IMR-90 (cell line): Measurements from ENCODE around the gene PDGFD. TPM values are rescaled to one million over a fixed set of nuclear protein-coding genes. Genes with fewer than 3 reads are reported as not detected.

Experiments used
- ATAC-seq: fragments of 200-7000 bp; cut with Tn5 transposase; 2 replicates; pipeline ENCODE4 v1.9.1; 2020; ENCODE audit warnings: low read depth, mild to moderate bottlenecking, moderate library complexity
- BruUV-seq: library from RNA; stranded (reverse); fragments of 400-500 nt; replicated peaks from 2 replicates; lab custom pipeline; 2021; lab: Mats Ljungman, UMichigan
- CTCF ChIA-PET: fragments of 300-600 bp; formaldehyde crosslinking; extraction: SDS; loops from one replicate; lab custom pipeline; 2021; ENCODE audit warnings: antibody characterized with exemption; lab: Yijun Ruan, JAX
- POLR2A ChIA-PET: fragments of 300-600 bp; sonication (Branson Sonifier 250); formaldehyde crosslinking; loops from one replicate; lab custom pipeline; 2022; ENCODE audit warnings: antibody characterized with exemption; ENCODE audit not compliant: unreplicated experiment; lab: Charles Lee
- DNase-seq: peaks from one replicate; pipeline ENCODE4 v3.0.0; 2013
- H2AFZ ChIP-seq: replicated peaks from 2 replicates; pipeline ENCODE3; 2013; ENCODE audit warnings: low read length, mild to moderate bottlenecking; ENCODE audit not compliant: poor library complexity
- H2AK5ac ChIP-seq: 2 replicates; pipeline ENCODE4 v1.6.1; 2013; ENCODE audit warnings: low read depth, low read length, inconsistent platforms
- H2AK9ac ChIP-seq: replicated peaks from 2 replicates; pipeline ENCODE3; 2013; ENCODE audit warnings: mild to moderate bottlenecking, low read depth, low read length, moderate library complexity; ENCODE audit not compliant: poor library complexity
- H2BK120ac ChIP-seq: 2 replicates; pipeline ENCODE4 v1.6.1; 2013; ENCODE audit warnings: low read depth, low read length, inconsistent platforms
- H2BK15ac ChIP-seq: 3 replicates; pipeline ENCODE4 v1.6.1; 2013; ENCODE audit warnings: low read depth, low read length, inconsistent platforms
- H2BK20ac ChIP-seq: 2 replicates; pipeline ENCODE4 v1.6.1; 2013; ENCODE audit warnings: low read depth, mild to moderate bottlenecking, inconsistent platforms, low read length, moderate library complexity
- H2BK5ac ChIP-seq: 2 replicates; pipeline ENCODE4 v1.6.1; 2013; ENCODE audit warnings: mild to moderate bottlenecking, low read depth, low read length, inconsistent platforms; ENCODE audit not compliant: poor library complexity, severe bottlenecking
- H3K14ac ChIP-seq: replicated peaks from 2 replicates; pipeline ENCODE4 v1.6.1; 2013; ENCODE audit warnings: low read depth, low read length, inconsistent platforms
- H3K18ac ChIP-seq: 2 replicates; pipeline ENCODE4 v1.6.1; 2013; ENCODE audit warnings: low read depth, low read length, control low read depth
- H3K23ac ChIP-seq: 2 replicates; pipeline ENCODE4 v1.6.1; 2013; ENCODE audit warnings: low read depth, low read length, inconsistent platforms
- H3K27ac ChIP-seq: 2 replicates; pipeline ENCODE4 v1.5.1; 2013; ENCODE audit warnings: mild to moderate bottlenecking, control low read depth, low read length; ENCODE audit not compliant: insufficient read depth
- H3K27me3 ChIP-seq: 2 replicates; pipeline ENCODE4 v1.6.1; 2013; ENCODE audit warnings: low read length; ENCODE audit not compliant: control insufficient read depth, insufficient read depth
- H3K36me3 ChIP-seq: 2 replicates; pipeline ENCODE4 v1.6.1; 2013; ENCODE audit warnings: low read length, mixed read lengths; ENCODE audit not compliant: control insufficient read depth, insufficient read depth
- H3K4ac ChIP-seq: 2 replicates; pipeline ENCODE4 v1.6.1; 2013; ENCODE audit warnings: low read depth, low read length, inconsistent platforms
- H3K4me1 ChIP-seq: 2 replicates; pipeline ENCODE4 v1.6.1; 2013; ENCODE audit warnings: low read length, mixed read lengths; ENCODE audit not compliant: control insufficient read depth, insufficient read depth
- H3K4me2 ChIP-seq: 2 replicates; pipeline ENCODE4 v1.6.1; 2013; ENCODE audit warnings: low read depth, mild to moderate bottlenecking, control low read depth, low read length, moderate library complexity
- H3K4me3 ChIP-seq: 2 replicates; pipeline ENCODE4 v1.5.1; 2013; ENCODE audit warnings: low read depth, mild to moderate bottlenecking, control low read depth, low read length, moderate library complexity; ENCODE audit not compliant: insufficient read depth
- H3K56ac ChIP-seq: 2 replicates; pipeline ENCODE4 v1.6.1; 2013; ENCODE audit warnings: low read length, inconsistent platforms; ENCODE audit not compliant: insufficient read depth; ENCODE audit errors: extremely low read depth
- H3K79me1 ChIP-seq, 2 experiments: 2 replicates each; pipeline ENCODE4 v1.6.1; 2013; ENCODE audit warnings: low read length in 2 of 2, inconsistent platforms in 1 of 2, low read depth in 1 of 2
- H3K9ac ChIP-seq: 2 replicates; pipeline ENCODE4 v1.6.1; 2013; ENCODE audit warnings: low read depth, low read length, control low read depth
- H3K9me1 ChIP-seq: 2 replicates; pipeline ENCODE4 v1.6.1; 2013; ENCODE audit warnings: low read length, inconsistent platforms; ENCODE audit not compliant: insufficient read depth
- H3K9me3 ChIP-seq: 2 replicates; pipeline ENCODE4 v1.6.1; 2013; ENCODE audit warnings: low read length; ENCODE audit not compliant: control insufficient read depth, insufficient read depth
- H4K20me1 ChIP-seq: 2 replicates; pipeline ENCODE4 v1.6.1; 2013; ENCODE audit warnings: low read length, inconsistent platforms; ENCODE audit not compliant: insufficient read depth
- H4K5ac ChIP-seq: 2 replicates; pipeline ENCODE4 v1.6.1; 2013; ENCODE audit warnings: mild to moderate bottlenecking, low read depth, low read length, control low read depth
- H4K8ac ChIP-seq, 2 experiments: 2 replicates each; pipeline ENCODE4 v1.6.1; 2013; ENCODE audit warnings: low read depth in 2 of 2, low read length in 2 of 2, control low read depth in 1 of 2, inconsistent platforms in 1 of 2
- H4K91ac ChIP-seq: 2 replicates; pipeline ENCODE4 v1.6.1; 2013; ENCODE audit warnings: low read depth, low read length, inconsistent platforms; ENCODE audit not compliant: insufficient read depth
- BHLHE40 ChIP-seq: fragments of 150-350 bp; IDR thresholded peaks from 2 replicates; pipeline ENCODE4 v1.6.1; 2016; ENCODE audit warnings: mild to moderate bottlenecking, low read depth, low read length
- CEBPB ChIP-seq: IDR thresholded peaks from 2 replicates; pipeline ENCODE4 v1.6.1; 2012; ENCODE audit warnings: low read depth, low read length, improper control_type of control experiment
- CHD1 ChIP-seq: IDR thresholded peaks from 2 replicates; pipeline ENCODE4 v1.6.1; 2012; ENCODE audit warnings: low read depth, low read length, improper control_type of control experiment
- CTCF ChIP-seq: conservative IDR thresholded peaks from 2 replicates; pipeline ENCODE4 v1.5.1; 2012; ENCODE audit warnings: mild to moderate bottlenecking, low read depth, low read length, improper control_type of control experiment
- ELK1 ChIP-seq: fragments of 150-350 bp; IDR thresholded peaks from 2 replicates; pipeline ENCODE4 v1.6.1; 2016; ENCODE audit warnings: low read depth, mild to moderate bottlenecking, low read length, moderate library complexity, borderline replicate concordance
- FOS ChIP-seq: fragments of 150-350 bp; IDR thresholded peaks from 2 replicates; pipeline ENCODE4 v1.6.1; 2016; ENCODE audit warnings: low read depth, low read length
- MAFK ChIP-seq: IDR thresholded peaks from 2 replicates; pipeline ENCODE4 v1.6.1; 2012; ENCODE audit warnings: low read depth, low read length, improper control_type of control experiment
- MAZ ChIP-seq: IDR thresholded peaks from 2 replicates; pipeline ENCODE4 v1.6.1; 2012; ENCODE audit warnings: low read depth, mild to moderate bottlenecking, low read length, improper control_type of control experiment, moderate library complexity, borderline replicate concordance
- MXI1 ChIP-seq: IDR thresholded peaks from 2 replicates; pipeline ENCODE4 v1.6.1; 2012; ENCODE audit warnings: low read depth, mild to moderate bottlenecking, low read length, moderate library complexity, borderline replicate concordance
- NFE2L2 ChIP-seq: fragments of 150-350 bp; IDR thresholded peaks from 2 replicates; pipeline ENCODE4 v1.6.1; 2016; ENCODE audit warnings: low read depth, mild to moderate bottlenecking, low read length
- POLR2A ChIP-seq: IDR thresholded peaks from 2 replicates; pipeline ENCODE4 v1.6.1; 2012; ENCODE audit warnings: mild to moderate bottlenecking, low read depth, low read length
- RAD21 ChIP-seq: IDR thresholded peaks from 2 replicates; pipeline ENCODE4 v1.6.1; 2012; ENCODE audit warnings: low read length, improper control_type of control experiment
- RCOR1 ChIP-seq: IDR thresholded peaks from 2 replicates; pipeline ENCODE4 v1.6.1; 2012; ENCODE audit warnings: mild to moderate bottlenecking, low read length, improper control_type of control experiment; ENCODE audit not compliant: insufficient replicate concordance
- RFX5 ChIP-seq: IDR thresholded peaks from 2 replicates; pipeline ENCODE4 v1.8.0; 2012; ENCODE audit warnings: low read depth, mild to moderate bottlenecking, low read length, moderate library complexity
- SMC3 ChIP-seq: fragments of 150-350 bp; IDR thresholded peaks from 2 replicates; pipeline ENCODE4 v1.6.1; 2016; ENCODE audit warnings: low read depth, mild to moderate bottlenecking, antibody characterized with exemption, low read length, moderate library complexity
- WGBS, 2 experiments: methylation state at CpG; one replicate each; pipeline versions ENCODE4 v1.1.5 to v1.1.7; 2013; ENCODE audit warnings: missing lambda C conversion rate in 2 of 2; ENCODE audit not compliant: insufficient read length in 1 of 2; ENCODE audit errors: extremely low coverage in 2 of 2; 5-methylcytosine and 5-hydroxymethylcytosine counted together
- dilution Hi-C: fragments of 300-500 bp; cut with HindIII; formaldehyde crosslinking; loops from one replicate; pipeline ENCODE4 v1.14.3; 2018; ENCODE audit warnings: low sequenced_read_pairs; ENCODE audit not compliant: unreplicated experiment
- in situ Hi-C: fragments of 300-500 bp; cut with MboI; formaldehyde crosslinking; loops from 3 replicates; pipeline ENCODE4 v1.14.3; 2019; ENCODE audit warnings: low sequenced_read_pairs, inconsistent platforms, mixed read lengths
- intact Hi-C: fragments of 100-400 bp; cut with micrococcal nuclease; formaldehyde crosslinking; loops from 2 replicates; pipeline ENCODE4 v1.10.0; 2022
- polyA plus RNA-seq, 3 experiments: library from polyadenylated mRNA; depleted of rRNA; stranded (reverse); fragments of >200 nt; gene quantifications; 2 replicates each; pipeline ENCODE4 v1.2.3, GENCODE V29; 2012; ENCODE audit warnings: low replicate concordance in 1 of 3
- total RNA-seq: library from RNA; depleted of rRNA; stranded (reverse); fragments of >200 nt; gene quantifications from 2 replicates; pipeline ENCODE4 v1.2.3, GENCODE V29; 2012
- TF ChIP-seq, protein P1 (sequence below): fragments of 150-350 bp; IDR thresholded peaks from 2 replicates; pipeline ENCODE4 v1.6.1; 2017; ENCODE audit warnings: mild to moderate bottlenecking, antibody characterized with exemption, low read length, low read depth

The PDGFD gene
- total and polyA plus RNA-seq, 2 of the 4 experiments (the other 2 are of a cell fraction): 2.1 to 3.0 TPM

DNA sequence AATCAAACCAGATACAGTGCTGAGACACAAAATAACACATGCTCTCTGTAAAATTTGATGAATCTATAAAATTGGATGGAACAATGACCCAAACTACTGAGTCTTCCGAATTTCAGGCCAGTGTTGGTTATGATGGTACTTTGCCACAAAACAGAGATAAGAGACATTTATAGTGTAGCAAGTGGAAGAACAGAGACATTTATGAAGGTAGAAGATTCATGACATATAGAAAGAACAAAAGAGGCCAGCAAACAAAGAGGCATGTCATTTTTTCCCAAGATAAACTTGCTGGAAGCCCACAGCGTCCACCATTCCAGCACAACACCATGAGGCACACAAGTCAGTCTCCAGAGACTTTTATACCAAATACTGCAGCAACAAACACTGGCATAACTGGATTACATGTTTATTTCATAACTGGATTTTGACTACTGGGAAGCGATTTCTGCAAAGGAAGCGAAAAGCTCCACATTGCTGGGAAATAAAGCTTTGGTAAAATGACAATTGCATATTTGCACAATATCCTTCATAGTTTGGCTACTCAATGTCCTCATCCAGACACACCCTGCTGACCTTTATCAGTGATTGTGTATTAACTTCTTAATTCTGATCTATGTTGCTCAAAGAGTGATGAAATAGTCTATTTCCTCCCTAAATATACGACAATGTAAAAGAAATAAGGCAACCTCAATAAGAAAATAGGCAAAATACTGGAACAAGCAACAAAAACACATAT is 110.0 kb downstream of the PDGFD start:
- ATAC-seq: no peak
- H3K4ac ChIP-seq: no peak overlapping the region
- H3K56ac ChIP-seq: no peak overlapping the region
- TF ChIP-seq NFE2L2 (no peak), CTCF (no peak), SMC3 (no peak), ELK1 (no peak), CHD1 (no peak), MXI1 (no peak), MAZ (no peak), BHLHE40 (no peak), MAFK (no peak), RFX5 (no peak), RCOR1 (no peak), CEBPB (no peak), POLR2A (no peak), RAD21 (no peak), FOS (no peak)
- TF ChIP-seq, protein P1, sequence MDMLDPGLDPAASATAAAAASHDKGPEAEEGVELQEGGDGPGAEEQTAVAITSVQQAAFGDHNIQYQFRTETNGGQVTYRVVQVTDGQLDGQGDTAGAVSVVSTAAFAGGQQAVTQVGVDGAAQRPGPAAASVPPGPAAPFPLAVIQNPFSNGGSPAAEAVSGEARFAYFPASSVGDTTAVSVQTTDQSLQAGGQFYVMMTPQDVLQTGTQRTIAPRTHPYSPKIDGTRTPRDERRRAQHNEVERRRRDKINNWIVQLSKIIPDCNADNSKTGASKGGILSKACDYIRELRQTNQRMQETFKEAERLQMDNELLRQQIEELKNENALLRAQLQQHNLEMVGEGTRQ: no peak
- no peak overlapping the region for H4K91ac ChIP-seq
- no peak overlapping the region for H2BK120ac ChIP-seq
- H2BK20ac ChIP-seq: no peak overlapping the region
- no peak overlapping the region for H3K4me2 ChIP-seq
- H3K36me3 ChIP-seq: no peaks in the 10 kb centered on the region
- no peak overlapping the region for H3K27ac ChIP-seq
- no peak overlapping the region for H2AFZ ChIP-seq
- H3K9ac ChIP-seq: no peak overlapping the region
- H4K5ac ChIP-seq: no peak overlapping the region
- ChIA-PET CTCF (no interaction called here), POLR2A (no interaction called here)
- H2AK5ac ChIP-seq: no peak overlapping the region
- intact Hi-C loops (no loop called here), dilution Hi-C loops (no loop called here), in situ Hi-C loops (no loop called here)
- H2BK15ac ChIP-seq: no peak overlapping the region
- H3K4me1 ChIP-seq: no peaks in the 10 kb centered on the region
- WGBS, 2 experiments: 40% methylated on average over 1 of the region's 5 CpGs; no CpG with 5 or more reads in 1 of the 2 experiments
- H3K23ac ChIP-seq: no peak overlapping the region
- H4K8ac ChIP-seq: no peak overlapping the region
- no peak overlapping the region for H3K4me3 ChIP-seq
- H3K14ac ChIP-seq: no peak overlapping the region
- H3K27me3 ChIP-seq: no peaks in the 10 kb centered on the region
- no peaks in the 10 kb centered on the region for H3K9me3 ChIP-seq
- no peaks in the 10 kb centered on the region for H3K9me1 ChIP-seq
- H2BK5ac ChIP-seq: no peak overlapping the region
- no peak for DNase-seq
- no peak overlapping the region for H2AK9ac ChIP-seq
- H3K79me1 ChIP-seq: no peaks in the 10 kb centered on the region
- BruUV-seq: no TSS peak
- H3K18ac ChIP-seq: no peak overlapping the region
- no peaks in the 10 kb centered on the region for H4K20me1 ChIP-seq
